ENCODE results near the gene LRRC8D.

GRCh38 chr1:89901957-89902669 lies 81.3 kb downstream of the LRRC8D start:
- no peak for TF ChIP-seq TCF7L2 (IDR thresholded peaks at IDR 0.05; ENCODE audit: borderline replicate concordance, extremely low read depth, insufficient read depth, insufficient read length)
- TF ChIP-seq, protein P1, sequence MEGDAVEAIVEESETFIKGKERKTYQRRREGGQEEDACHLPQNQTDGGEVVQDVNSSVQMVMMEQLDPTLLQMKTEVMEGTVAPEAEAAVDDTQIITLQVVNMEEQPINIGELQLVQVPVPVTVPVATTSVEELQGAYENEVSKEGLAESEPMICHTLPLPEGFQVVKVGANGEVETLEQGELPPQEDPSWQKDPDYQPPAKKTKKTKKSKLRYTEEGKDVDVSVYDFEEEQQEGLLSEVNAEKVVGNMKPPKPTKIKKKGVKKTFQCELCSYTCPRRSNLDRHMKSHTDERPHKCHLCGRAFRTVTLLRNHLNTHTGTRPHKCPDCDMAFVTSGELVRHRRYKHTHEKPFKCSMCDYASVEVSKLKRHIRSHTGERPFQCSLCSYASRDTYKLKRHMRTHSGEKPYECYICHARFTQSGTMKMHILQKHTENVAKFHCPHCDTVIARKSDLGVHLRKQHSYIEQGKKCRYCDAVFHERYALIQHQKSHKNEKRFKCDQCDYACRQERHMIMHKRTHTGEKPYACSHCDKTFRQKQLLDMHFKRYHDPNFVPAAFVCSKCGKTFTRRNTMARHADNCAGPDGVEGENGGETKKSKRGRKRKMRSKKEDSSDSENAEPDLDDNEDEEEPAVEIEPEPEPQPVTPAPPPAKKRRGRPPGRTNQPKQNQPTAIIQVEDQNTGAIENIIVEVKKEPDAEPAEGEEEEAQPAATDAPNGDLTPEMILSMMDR (IDR thresholded peaks at IDR 0.05 in 2 of 3, conservative IDR thresholded peaks at IDR 0.05 in 1 of 3; ENCODE audit: borderline replicate concordance in 1 of 3, insufficient read depth in 1 of 3, low read depth in 2 of 3, low read length in 2 of 3), result no peak
- TF ChIP-seq POLR2A (IDR thresholded peaks at IDR 0.05; ENCODE audit: borderline replicate concordance, extremely low read depth, insufficient read depth, insufficient read length), result no peak
- no peak for TF ChIP-seq POLR2AphosphoS5 (IDR thresholded peaks at IDR 0.05; ENCODE audit: low read depth, low read length)
- no peak for TF ChIP-seq EZH2 (IDR thresholded peaks at IDR 0.05)
- TF ChIP-seq RAD21 (IDR thresholded peaks at IDR 0.05; ENCODE audit: low read depth), result no peak
- TF ChIP-seq JUND (IDR thresholded peaks at IDR 0.05), result no peak

Data from HCT116 (cell line).